ENCODE measurements around the gene DNAH6. TPM values are rescaled to one million over a fixed set of nuclear protein-coding genes. Genes with fewer than 3 reads are reported as not detected.
"Not testable (repeated sequence)": the region's sequence is repeated elsewhere in the genome, so short reads cannot be mapped to it uniquely, and the experiment has no call there.

DNAH6 gene
- polyA plus RNA-seq, 4 donors = 1.7 to 3.0 (median 2.2) TPM

DNA sequence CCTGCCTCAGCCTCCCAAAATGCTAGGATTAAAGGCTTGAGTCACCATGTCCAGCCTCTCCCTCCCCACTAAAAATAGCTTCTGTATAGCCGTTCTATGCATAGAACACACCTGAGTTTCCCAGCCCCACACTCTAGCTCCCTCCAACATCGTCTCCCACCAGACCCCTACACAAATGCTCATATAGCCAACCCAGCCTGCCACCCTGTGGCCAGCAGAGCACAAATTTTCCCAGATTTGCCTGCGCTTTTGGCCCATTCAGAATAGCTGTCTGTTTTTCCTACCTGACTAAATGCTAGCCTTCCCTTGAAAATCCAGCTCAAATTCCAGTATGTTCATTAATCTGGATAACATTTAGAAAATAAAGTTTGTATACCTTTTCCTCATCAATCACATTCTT is 341.8 kb downstream of the DNAH6 start:
- no peak for DNase-seq (ENCODE audit: low read depth in 4 of 4, low spot score in 3 of 4)

DNA sequence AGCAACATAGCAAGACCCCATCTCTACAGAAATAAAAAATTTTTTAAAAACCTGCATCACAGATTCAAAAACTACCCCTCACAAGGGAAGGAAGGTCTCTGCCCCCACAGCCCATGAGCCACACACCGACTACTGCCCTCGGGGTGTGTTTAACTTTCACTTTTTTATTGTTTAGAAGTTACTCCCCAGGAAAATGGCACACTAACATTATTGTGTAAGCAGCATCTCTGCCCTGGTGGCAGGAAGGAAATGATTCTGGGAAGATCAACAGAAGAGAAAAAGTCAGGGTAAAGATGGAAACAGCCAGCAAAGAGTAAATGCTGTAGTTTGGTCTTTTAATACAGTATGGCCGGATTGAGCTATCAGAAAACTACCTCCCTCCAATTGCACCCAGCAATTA is 342.6 kb downstream of the DNAH6 start:
- DNase-seq (ENCODE audit: low read depth in 4 of 4, low spot score in 3 of 4) = no peak

DNA sequence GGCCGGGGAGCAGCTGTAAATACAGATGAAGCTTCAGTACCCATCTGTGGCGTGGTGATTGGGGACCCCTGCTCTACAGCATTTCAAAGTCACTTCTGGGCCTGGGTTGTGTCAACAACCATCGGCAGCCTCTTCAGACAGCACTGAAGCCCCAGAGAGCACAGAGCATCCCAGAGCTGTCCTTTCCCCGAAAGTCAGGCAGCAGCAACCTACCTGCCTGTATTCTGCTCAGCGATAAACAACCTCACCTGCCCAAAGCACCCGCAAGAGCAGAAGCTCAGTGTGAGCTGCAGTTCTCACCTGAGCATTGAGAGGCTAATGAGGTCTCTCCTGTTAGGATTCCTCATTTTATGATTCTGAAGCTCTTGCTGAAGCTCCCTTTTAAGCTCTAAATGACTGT is 345.2 kb downstream of the DNAH6 start:
- DNase-seq (ENCODE audit: low read depth in 4 of 4, low spot score in 3 of 4) = no peak

DNA sequence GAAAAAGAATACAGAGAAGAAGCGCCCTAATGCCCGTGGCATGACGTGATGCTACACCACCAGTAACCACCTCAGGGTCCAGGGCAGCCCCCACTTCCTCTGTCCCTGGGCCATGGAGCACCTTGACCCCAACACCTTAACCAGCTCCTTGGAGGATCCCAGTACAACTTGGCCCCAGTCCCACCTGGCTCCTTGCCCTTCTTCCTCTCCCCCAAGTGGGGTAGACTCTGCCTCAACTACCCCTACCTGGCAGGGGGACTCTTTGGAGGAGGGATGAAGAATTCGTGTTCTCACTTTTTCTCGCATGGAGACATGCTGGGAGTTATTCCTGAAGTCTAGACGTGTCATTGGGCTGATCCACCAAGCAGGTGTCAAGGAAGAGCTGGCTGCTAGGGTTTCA is 345.7 kb downstream of the DNAH6 start:
- DNase-seq (ENCODE audit: low read depth in 4 of 4, low spot score in 3 of 4) = no peak

DNA sequence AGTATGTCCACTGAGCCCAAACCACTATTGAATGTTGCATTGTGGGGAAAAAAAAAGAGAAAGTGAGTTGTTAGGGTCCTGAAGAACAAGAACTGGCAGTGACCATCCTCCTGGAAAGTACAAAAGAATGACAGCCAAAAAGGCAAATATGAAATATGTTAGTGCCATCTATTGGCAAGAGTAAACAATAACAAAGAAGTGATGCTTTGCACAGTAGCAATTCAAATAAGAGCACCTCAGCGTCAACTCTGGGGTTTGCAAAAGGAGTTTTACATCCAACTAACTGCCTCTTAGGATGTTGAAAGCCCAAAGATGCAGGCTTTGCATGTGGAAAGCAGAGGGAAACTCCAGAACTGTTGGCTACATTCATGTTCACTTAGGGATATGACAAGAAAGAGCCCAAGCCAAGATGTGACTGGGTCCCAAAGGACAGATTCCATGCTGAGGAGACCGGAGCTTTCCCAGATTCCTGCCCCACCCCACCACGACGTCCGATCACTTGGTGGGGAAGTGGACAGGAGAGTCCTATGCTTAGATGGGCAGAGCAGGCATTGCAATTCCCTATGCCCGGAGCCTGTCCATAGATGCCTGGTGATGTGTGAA is 349.0 kb downstream of the DNAH6 start:
- no peak for DNase-seq (ENCODE audit: low read depth in 4 of 4, low spot score in 3 of 4)

DNA sequence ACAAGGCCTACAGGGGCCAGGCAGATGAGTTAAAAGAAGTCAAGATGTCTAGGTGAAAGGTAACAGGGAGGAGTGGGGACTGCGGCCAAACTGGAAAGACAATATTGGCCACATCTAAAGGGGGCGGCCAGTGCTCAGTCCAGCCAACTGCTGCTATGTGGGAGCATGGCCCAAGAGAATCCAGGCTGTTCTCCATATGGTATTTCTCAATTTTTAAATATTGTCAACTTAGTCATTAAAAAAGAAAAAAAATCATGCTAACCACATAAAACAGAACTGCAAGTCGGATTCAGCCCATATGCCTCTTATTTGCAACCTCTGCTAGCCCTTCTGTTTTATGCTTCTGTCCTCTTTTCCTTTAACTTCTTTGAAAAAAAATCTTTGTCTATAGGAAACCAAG is 349.8 kb downstream of the DNAH6 start:
- DNase-seq (ENCODE audit: low read depth in 4 of 4, low spot score in 3 of 4) = no peak

DNA sequence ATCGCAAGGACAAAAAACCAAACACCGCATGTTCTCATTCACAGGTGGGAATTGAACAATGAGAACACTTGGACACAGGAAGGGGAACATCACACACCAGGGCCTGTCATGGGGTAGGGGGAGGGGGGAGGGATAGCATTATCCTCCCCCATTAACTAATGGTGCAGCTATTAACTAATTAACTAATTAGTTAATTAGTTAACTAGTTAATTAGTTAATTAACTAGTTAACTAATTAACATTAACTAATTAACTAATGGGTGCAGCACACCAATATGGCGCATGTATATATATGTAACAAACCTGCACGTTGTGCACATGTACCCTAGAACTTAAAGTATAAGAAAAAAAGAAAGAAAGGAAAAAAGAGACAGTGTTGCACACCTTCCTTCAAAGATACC is 352.0 kb downstream of the DNAH6 start:
- DNase-seq (ENCODE audit: low read depth in 4 of 4, low spot score in 3 of 4) = not testable (repeated sequence)

Other genes with a start within 250 kb of the DNAH6 start
- 100 to 1,000 TPM; 180 to 198 (median 181) TPM for gene SUCLG1, start 57.2 kb upstream of the DNAH6 start, polyA plus RNA-seq (ENCODE audit: insufficient read length in 4 of 4)

All from right renal pelvis (tissue), 4 donors.